ENCODE measurements around the gene ANKS1B. TPM values are rescaled to one million over a fixed set of nuclear protein-coding genes. Genes with fewer than 3 reads are reported as not detected.

Gene ANKS1B
- total RNA-seq, 4 donors from 2014 or later, result 16.6 to 62.6 (median 40.2) TPM

GRCh38 chr12:98868538-98868937, 1116.2 kb downstream of the ANKS1B start:
- Histone ChIP-seq H3K9me3 (no peaks in the 10 kb centered on the region), H3K4me1 (no peaks in the 10 kb centered on the region), H3K27me3 (no peaks in the 10 kb centered on the region), H3K4me3 (no peak overlapping the region), H3K36me3 (no peaks in the 10 kb centered on the region), H3K27ac (no peak overlapping the region)
- intact Hi-C loops (cut with DNase I; ENCODE audit: low total_unique reads), result no loop called here
- TF ChIP-seq CTCF (IDR thresholded peaks at IDR 0.05) (no peak), POLR2A (IDR thresholded peaks at IDR 0.05) (no peak)
- no peak for DNase-seq

- intact Hi-C loops (cut with DNase I; ENCODE audit: low total_unique reads), result no loop called here
Measured at GRCh38 chr12:98868076-98868475, 1116.7 kb downstream of the ANKS1B start.

GRCh38 chr12:98864363-98864762, 1120.4 kb downstream of the ANKS1B start:
- no peak for TF ChIP-seq CTCF (IDR thresholded peaks at IDR 0.05)
- no peak for TF ChIP-seq POLR2A (IDR thresholded peaks at IDR 0.05)
- Histone ChIP-seq H3K27me3 (no peaks in the 10 kb centered on the region), H3K4me1 (no peaks in the 10 kb centered on the region), H3K9me3 (no peaks in the 10 kb centered on the region), H3K27ac (no peak overlapping the region), H3K4me3 (no peak overlapping the region), H3K36me3 (no peaks in the 10 kb centered on the region)
- intact Hi-C loops (cut with DNase I; ENCODE audit: low total_unique reads), result no loop called here
- no peak for DNase-seq

More at GRCh38 chr12:98868076-98868475, 1116.7 kb downstream of the ANKS1B start:
- H3K9me3 ChIP-seq, result no peaks in the 10 kb centered on the region
- no peak overlapping the region for H3K4me3 ChIP-seq
- no peaks in the 10 kb centered on the region for H3K36me3 ChIP-seq
- H3K4me1 ChIP-seq, result no peaks in the 10 kb centered on the region
- no peak overlapping the region for H3K27ac ChIP-seq
- DNase-seq, result no peak
- TF ChIP-seq POLR2A (IDR thresholded peaks at IDR 0.05) (no peak), CTCF (IDR thresholded peaks at IDR 0.05) (no peak)
- H3K27me3 ChIP-seq, result no peaks in the 10 kb centered on the region

- Histone ChIP-seq H3K9me3 (no peaks in the 10 kb centered on the region), H3K27ac (no peak overlapping the region), H3K4me1 (no peaks in the 10 kb centered on the region), H3K36me3 (no peaks in the 10 kb centered on the region), H3K4me3 (no peak overlapping the region), H3K27me3 (no peaks in the 10 kb centered on the region)
- TF ChIP-seq POLR2A (IDR thresholded peaks at IDR 0.05) (no peak), CTCF (IDR thresholded peaks at IDR 0.05) (no peak)
- no peak for DNase-seq
- intact Hi-C loops (cut with DNase I; ENCODE audit: low total_unique reads), result no loop called here
Measured at GRCh38 chr12:98863167-98863566, 1121.6 kb downstream of the ANKS1B start.

- intact Hi-C loops (cut with DNase I; ENCODE audit: low total_unique reads), result no loop called here
- no peak for TF ChIP-seq POLR2A (IDR thresholded peaks at IDR 0.05)
- no peak for TF ChIP-seq CTCF (IDR thresholded peaks at IDR 0.05)
- Histone ChIP-seq H3K27me3 (no peaks in the 10 kb centered on the region), H3K9me3 (no peaks in the 10 kb centered on the region), H3K4me3 (no peak overlapping the region), H3K27ac (no peak overlapping the region), H3K36me3 (no peaks in the 10 kb centered on the region), H3K4me1 (no peaks in the 10 kb centered on the region)
- no peak for DNase-seq
Measured at GRCh38 chr12:98861251-98861650, 1123.5 kb downstream of the ANKS1B start.
